LNCaP clone FGC (cell line): ENCODE data around the gene PRSS33.

Experiments
- DNase-seq: peaks from one replicate; pipeline ENCODE4 v3.0.0-alpha.2; 2011; ENCODE audit warnings: low read depth
- H3K4me3 ChIP-seq: 2 replicates; pipeline ENCODE4 v1.5.1; 2011; ENCODE audit warnings: mild to moderate bottlenecking, low read depth, low read length, control low read depth
- TF ChIP-seq, protein P1 (sequence below): IDR thresholded peaks from 2 replicates; pipeline ENCODE4 v1.5.1; 2012; ENCODE audit warnings: mild to moderate bottlenecking; ENCODE audit not compliant: control insufficient read depth, insufficient read depth; ENCODE audit errors: extremely low read depth

The PRSS33 gene

DNA sequence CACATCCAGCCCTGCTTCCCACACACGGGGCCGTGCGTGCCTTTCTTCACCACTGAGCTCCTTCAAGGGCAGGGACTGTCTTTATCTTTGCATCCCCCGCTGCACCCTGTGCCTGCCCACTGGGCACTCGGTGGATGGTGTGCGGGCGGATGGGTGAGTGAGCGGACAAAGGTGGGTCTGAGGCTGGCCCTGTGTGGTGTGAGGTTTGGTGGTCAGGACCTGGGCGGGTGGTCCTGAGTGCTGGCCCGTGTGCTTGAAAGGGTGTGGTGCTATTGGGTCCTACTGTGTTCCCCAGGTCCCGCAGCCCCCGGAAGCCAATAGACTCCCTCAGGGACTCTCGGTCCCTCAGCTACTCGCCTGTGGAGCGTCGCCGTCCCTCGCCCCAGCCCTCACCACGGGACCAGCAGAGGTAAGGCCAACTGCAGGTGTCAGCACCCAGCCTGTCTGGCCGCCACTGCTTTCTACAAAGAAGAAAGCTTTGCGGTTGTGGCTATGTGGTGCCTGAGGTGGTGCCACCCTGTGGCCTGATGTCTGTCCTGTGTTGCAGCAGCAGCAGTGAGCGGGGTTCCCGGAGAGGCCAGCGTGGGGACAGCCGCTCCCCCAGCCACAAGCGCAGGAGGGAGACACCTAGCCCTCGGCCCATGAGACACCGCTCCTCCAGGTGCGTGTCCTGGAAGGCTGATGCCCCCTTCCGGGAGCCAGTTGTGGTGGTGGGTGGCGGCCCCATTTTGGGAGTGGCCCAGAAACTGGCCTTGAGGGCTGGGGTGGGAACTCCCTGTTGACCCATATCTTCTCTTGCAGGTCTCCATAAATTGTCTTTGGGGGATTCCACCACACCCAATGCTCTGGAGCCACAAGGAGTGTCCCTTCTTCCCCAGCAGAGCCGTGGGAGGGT is 17.1 kb downstream of the PRSS33 start:
- no peak overlapping the region for H3K4me3 ChIP-seq
- no peak for DNase-seq
- TF ChIP-seq, protein P1, sequence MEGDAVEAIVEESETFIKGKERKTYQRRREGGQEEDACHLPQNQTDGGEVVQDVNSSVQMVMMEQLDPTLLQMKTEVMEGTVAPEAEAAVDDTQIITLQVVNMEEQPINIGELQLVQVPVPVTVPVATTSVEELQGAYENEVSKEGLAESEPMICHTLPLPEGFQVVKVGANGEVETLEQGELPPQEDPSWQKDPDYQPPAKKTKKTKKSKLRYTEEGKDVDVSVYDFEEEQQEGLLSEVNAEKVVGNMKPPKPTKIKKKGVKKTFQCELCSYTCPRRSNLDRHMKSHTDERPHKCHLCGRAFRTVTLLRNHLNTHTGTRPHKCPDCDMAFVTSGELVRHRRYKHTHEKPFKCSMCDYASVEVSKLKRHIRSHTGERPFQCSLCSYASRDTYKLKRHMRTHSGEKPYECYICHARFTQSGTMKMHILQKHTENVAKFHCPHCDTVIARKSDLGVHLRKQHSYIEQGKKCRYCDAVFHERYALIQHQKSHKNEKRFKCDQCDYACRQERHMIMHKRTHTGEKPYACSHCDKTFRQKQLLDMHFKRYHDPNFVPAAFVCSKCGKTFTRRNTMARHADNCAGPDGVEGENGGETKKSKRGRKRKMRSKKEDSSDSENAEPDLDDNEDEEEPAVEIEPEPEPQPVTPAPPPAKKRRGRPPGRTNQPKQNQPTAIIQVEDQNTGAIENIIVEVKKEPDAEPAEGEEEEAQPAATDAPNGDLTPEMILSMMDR = peak; percentile 24

DNA sequence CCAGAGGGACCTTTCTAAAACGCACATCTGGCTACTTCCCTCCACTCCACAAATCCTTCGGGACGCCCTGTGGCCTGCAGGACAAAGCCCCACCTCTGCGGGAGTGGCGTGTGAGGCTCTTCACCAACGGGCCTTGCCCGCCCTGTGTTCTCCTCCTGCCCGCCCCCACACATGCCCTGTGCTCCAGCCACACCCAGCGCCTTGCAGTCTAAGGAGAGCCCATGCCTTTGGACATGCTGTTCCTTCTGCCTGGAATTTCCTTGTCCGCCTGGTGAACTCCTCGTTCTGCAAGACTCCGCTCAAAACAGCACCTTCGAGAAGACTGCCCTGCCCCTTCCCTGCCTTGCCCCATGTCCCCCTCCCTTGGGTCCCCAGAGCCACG is 17.7 kb downstream of the PRSS33 start:
- no peak overlapping the region for H3K4me3 ChIP-seq
- no peak for DNase-seq
- TF ChIP-seq, protein P1 = no peak

DNA sequence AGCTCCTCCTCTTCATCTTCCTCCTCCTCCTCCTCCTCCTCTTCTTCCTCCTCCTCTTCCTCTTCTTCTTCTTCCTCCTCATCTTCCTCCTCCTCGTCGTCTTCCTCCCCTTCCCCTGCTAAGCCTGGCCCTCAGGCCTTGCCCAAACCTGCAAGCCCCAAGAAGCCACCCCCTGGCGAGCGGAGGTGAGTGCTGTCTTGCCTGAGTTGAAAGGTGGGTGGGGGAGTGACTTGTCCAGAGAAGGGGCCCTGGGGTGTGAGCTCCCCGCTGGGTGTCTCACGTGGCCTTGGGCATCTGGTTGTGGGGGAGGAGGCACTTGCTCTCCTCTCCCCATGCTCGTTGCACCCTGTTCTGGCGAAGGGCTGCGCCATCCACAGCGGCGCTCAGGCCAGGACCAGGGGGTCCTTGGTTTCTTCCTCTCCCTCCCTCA is 18.2 kb downstream of the PRSS33 start:
- H3K4me3 ChIP-seq = no peak overlapping the region
- TF ChIP-seq, protein P1 = no peak
- DNase-seq = no peak

DNA sequence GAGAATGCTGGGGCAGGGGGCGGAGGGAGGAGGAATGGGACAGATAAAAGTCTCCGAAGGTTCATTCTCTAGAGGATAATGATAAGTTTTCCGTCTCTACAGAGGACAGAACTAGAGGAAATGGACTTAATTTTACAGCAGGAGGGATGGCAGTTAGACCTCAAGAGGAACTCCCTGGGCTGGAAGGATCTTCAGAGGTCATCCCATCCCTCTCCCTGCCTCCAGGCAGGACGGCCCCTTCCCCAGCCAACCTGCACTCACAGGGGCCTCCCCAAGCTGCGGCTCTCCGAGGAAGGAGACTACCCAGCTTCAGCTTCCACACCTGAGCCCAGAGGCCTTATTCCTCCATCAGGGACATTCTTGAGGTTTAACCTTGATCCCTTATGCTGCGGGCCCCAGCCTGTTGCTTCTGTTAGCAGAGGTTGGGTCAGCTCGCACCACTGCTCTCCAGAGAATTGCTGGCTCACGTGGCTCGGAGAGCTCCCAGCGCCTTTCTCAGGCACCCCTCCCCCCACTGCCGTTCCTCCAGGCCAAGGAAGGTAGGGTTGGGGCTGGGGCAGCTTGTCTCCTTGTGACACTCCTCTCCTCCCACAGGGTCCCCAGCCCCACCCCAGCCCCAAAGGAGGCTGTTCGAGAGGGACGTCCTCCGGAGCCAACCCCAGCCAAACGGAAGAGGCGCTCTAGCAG is 18.8 kb downstream of the PRSS33 start:
- DNase-seq = no peak
- TF ChIP-seq, protein P1 = no peak
- no peak overlapping the region for H3K4me3 ChIP-seq

DNA sequence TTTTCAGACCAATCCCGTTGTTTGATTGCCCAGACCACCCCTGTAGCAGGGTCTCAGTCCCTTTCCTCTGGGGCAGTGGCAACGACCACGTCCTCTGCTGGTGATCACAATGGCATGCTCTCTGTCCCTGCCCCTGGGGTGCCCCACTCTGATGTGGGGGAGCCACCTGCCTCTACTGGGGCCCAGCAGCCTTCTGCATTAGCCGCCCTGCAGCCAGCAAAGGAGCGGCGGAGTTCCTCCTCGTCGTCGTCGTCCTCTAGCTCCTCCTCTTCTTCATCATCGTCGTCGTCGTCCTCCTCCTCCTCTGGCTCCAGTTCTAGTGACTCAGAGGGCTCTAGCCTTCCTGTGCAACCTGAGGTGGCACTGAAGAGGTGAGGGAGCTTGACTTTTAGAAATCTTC is 19.5 kb downstream of the PRSS33 start:
- no peak for DNase-seq
- H3K4me3 ChIP-seq = no peak overlapping the region
- TF ChIP-seq, protein P1 = no peak

DNA sequence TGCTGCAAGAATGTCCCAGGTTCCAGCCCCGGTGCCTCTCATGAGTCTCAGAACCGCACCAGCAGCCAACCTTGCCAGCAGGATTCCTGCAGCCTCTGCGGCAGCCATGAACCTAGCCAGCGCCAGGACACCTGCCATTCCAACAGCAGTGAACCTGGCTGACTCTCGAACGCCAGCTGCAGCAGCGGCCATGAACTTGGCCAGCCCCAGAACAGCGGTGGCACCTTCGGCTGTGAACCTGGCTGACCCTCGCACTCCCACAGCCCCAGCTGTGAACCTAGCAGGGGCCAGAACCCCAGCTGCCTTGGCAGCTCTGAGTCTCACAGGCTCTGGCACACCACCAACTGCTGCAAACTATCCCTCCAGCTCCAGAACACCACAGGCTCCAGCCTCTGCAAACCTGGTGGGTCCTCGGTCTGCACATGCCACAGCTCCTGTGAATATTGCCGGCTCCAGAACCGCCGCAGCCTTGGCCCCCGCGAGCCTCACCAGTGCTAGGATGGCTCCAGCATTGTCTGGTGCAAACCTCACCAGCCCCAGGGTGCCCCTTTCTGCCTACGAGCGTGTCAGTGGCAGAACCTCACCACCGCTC is 20.1 kb downstream of the PRSS33 start:
- H3K4me3 ChIP-seq = no peak overlapping the region
- TF ChIP-seq, protein P1 = no peak
- DNase-seq = no peak
